Neuronal stem cell (in vitro differentiated cells): Measurements from ENCODE around the gene RUNDC3A. TPM values are rescaled to one million over a fixed set of nuclear protein-coding genes. Genes with fewer than 3 reads are reported as not detected.

Source experiments
- small RNA-seq: library from polyadenylated mRNA; stranded (forward); fragments of <200 nt; extraction: miRNeasy Mini kit (QIAGEN cat#:217004); gene quantifications from one replicate; pipeline ENCODE3, GENCODE V24; 2013; ENCODE audit not compliant: insufficient read depth

Gene RUNDC3A

Small RNAs within 50 kb of the gene (small RNA-seq; reads per million reads assigned to genes)
- gene RF00012, result not detected
- not detected for gene RN7SL507P
- gene RNU6-453P, result not detected
